ENCODE data around the gene TOGARAM1.

- no peak for TF ChIP-seq POLR2A (IDR thresholded peaks at IDR 0.05)
- no peak for TF ChIP-seq CTCF (IDR thresholded peaks at IDR 0.05)
Measured at GRCh38 chr14:44955528-44955927, 6.5 kb upstream of the TOGARAM1 start.

Data from Peyer's patch (tissue), 4 donors.